ENCODE data around the gene ASPHD1.
A peak's percentile ranks its signal among the peaks of the same experiment; 100 is the strongest.
"Not testable (repeated sequence)": the region's sequence is repeated elsewhere in the genome, so short reads cannot be mapped to it uniquely, and the experiment has no call there.

Gene ASPHD1

GRCh38 chr16:29909851-29910250 lies 9.6 kb downstream of the ASPHD1 start:
- DNase-seq, result not testable (repeated sequence)

GRCh38 chr16:29910819-29911675 lies 10.8 kb downstream of the ASPHD1 start:
- no peak for DNase-seq

DNA sequence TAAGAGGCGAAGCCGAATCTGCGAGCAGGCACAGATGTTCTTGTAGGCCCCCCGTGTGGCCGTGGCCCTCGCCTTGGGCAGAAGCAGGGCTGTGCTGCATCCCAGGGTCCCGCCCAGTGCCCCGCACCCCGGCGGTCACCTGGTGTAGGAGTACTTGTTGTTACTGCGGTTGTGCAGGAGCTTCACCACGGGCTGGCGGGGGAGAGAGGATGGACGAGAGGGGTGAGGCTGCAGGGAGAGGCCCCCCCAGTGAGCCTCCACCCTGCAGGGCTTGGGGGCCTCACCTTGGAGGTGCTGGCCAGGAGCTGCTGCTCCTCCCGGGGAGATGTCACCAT lies 11.4 kb downstream of the ASPHD1 start:
- DNase-seq, result no peak

DNA sequence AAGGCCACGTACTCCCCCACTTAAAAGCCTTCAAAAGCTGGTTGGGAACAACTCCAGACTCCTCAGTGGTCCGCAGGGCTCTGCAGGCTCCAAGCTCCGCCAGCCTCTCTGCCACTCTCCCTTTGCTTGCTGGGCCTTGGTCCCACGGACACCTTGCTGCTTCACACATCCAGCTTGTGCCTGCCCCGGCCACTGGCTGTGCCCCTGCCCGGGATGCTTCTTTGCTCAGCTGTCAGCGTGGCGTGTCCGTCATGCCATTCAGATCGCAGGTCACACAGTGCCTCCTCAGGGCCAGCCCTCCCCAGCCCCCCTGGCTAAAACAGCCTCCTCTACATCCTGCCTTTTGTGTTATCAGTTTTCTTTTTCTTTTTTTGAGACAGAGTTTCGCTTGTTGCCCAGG lies 11.8 kb downstream of the ASPHD1 start:
- DNase-seq, result no peak

- no peak for DNase-seq
Measured at GRCh38 chr16:29913514-29913913, 13.2 kb downstream of the ASPHD1 start.

DNA sequence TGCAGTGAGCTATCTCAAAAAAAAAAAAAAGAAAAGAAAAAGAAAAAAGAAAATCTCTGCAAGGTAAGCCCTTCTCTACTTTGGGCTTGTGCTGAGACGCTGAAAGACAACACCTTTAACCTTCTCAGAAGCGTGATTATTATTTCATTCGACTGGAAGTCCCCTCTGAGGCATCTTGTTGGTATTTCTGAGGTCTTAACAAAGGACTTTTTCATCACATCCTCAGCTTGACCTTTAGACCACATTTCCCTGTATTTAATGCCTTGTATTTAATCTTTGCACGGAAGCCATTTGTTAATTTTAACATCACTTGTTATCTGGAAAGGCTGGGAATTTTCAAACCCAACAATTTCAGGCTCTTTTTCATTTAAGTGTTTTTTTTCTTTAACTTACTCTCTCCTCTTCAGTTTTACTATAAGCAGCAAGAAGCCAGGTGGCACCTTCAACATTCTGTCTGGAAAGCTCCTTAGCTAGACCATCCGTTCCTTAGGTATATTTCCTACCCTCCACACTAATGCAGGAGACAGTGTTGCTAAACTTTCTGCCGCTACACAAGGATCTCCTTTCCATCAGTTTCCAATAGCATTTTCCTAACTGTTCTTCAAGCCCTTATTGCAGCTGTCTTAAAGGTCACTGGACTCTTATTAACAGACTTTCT lies 15.4 kb downstream of the ASPHD1 start:
- DNase-seq, result peak; percentile 55

- DNase-seq, result no peak
Measured at GRCh38 chr16:29916979-29917378, 16.7 kb downstream of the ASPHD1 start.

- DNase-seq, result no peak
Measured at GRCh38 chr16:29920288-29921033, 20.2 kb downstream of the ASPHD1 start.

- no peak for DNase-seq
Measured at GRCh38 chr16:29921034-29921385, 20.7 kb downstream of the ASPHD1 start.

DNA sequence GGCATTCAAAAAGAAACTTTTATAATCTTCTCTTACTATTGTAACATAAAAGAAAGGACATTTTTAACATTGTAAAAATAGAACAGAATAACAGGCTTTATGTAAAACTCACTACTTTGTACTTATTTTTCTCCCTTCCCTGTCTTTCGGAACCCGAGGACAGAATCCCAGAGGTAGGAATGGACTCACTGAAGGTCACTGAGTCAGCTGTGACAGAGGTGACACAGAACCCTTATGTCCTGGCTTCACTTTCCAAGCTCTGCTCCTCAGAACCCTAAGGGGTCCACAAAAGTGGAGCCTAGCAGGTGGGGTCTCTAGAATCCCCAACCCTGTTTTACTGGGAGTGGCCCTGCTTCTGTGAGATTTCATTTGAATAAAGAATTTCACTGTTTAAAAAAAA lies 22.0 kb downstream of the ASPHD1 start:
- DNase-seq, result no peak

- no peak for DNase-seq
Measured at GRCh38 chr16:29922986-29923501, 22.8 kb downstream of the ASPHD1 start.

- peak; percentile 12 for DNase-seq
Measured at GRCh38 chr16:29925105-29925756, 24.9 kb downstream of the ASPHD1 start.

DNA sequence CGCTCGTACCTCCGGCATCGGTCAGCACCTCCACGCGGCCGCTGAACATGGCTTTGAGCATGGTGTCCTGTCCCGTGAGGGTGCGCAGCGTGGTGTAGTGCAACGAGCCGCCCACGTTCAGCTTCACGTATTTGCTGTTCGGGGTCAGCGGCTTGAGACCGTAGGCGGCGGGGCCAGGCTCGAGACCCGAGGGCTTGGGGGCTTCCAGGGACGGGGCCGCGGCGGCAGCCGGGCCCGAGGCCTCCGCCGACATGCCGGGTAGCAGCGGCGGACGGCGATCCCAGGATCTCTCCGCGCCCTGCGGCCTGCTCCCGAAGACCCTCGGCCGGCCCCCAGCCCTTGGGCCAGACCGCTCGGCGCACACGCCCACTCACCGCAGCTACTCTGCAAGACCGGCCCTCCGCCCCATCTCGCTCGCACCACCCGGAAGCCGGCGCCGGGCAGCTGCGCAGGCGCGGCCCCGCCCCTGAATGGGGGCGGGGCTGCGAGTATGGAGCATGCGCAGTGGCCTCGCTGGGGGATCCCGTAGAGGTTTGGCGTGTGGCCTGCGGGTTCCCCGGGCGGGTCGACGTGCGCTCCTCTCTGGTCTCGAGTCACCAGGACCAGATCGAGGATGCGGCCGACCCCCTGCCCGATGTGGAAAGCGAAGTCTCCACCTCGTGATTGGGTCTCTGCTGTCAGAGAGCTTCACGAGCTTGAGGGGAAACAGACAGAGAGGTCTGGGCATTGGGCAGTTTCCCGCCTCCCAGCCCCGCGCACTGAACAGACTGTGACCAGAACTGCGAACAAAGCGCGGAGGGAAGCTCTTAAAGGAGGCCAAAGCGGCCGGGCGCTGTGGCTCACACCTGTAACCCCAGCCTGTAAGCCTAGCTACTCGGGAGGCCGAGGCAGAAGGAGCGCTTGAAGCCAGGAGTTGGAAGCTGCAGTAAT lies 25.8 kb downstream of the ASPHD1 start, which contains the start of gene KCTD13:
TSS of gene KCTD13 (minus strand) at position 446 of the 930 bp plus-strand sequence. CDS start at position 253, 193 bp downstream.
- DNase-seq, result peak; percentile 84

- peak; percentile 49 for DNase-seq
Measured at GRCh38 chr16:29926711-29927052, 26.4 kb downstream of the ASPHD1 start.

GRCh38 chr16:29927070-29927905 lies 27.0 kb downstream of the ASPHD1 start:
- DNase-seq, result no peak

DNA sequence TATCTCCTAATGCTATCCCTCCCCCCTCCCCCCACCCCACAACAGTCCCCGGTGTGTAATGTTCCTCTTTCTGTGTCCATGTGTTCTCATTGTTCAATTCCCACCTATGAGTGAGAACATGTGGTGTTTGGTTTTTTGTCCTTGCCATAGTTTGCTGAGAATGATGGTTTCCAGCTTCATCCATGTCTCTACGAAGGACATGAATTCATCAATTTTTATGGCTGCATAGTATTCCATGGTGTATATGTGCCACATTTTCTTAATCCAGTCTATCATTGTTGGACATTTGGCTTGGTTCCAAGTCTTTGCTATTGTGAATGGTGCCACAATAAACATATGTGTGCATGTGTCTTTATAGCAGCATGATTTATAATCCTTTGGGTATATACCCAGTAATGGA lies 31.5 kb downstream of the ASPHD1 start:
- DNase-seq, result not testable (repeated sequence)

DNA sequence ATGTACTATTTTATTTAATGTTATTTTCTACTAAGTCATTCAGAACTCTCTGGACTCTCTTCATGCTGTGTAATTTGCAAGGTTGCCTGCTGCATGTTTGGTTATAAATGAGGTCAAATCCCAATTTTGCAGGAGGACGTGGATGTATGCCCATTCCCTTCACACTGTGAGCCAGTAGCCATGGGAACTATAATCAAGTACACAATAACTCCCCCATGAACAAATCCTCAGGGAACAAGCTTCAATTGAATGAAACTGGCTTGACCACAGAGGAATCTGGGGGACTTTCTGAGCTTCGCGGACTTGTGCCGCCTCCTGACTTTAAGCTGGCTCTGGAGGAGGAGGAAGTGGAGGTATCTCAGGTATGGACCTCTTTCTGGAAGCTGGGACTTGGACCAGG lies 40.4 kb downstream of the ASPHD1 start:
- no peak for DNase-seq

- peak; percentile 98 for DNase-seq
Measured at GRCh38 chr16:29943846-29944799, 43.8 kb downstream of the ASPHD1 start.

GRCh38 chr16:29947897-29948296 lies 47.6 kb downstream of the ASPHD1 start:
- no peak for DNase-seq
